HPDE6-E6E7 (cell line): Measurements from ENCODE around the gene KRT73.

ENCODE experiments used
- DNase-seq: peaks from one replicate; pipeline ENCODE4 v3.0.0; 2011; ENCODE audit warnings: missing footprints; ENCODE audit errors: extremely low spot score

Gene KRT73

GRCh38 chr12:52570511-52570910 lies 47.8 kb downstream of the KRT73 start:
- DNase-seq, result no peak

DNA sequence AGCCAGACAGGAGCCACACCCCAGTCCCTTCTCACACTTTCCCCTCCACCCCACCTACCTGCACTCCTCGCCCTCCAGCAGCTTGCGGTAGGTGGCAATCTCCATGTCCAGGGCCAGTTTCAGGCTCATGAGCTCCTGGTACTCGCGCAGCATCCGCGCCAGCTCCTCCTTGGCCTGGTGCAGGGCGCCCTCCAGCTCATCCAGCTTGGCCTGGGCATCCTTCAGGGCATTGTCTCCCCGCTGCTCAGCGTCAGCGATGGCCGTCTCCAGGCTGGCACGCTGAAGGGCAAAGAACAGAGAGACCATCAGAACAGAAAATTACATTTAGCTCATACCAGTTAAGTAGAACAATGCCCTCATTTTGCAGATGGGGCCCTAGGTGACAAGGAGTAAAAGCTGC lies 50.2 kb downstream of the KRT73 start:
- no peak for DNase-seq

- DNase-seq, result no peak
Measured at GRCh38 chr12:52566847-52567291, 51.5 kb downstream of the KRT73 start.

DNA sequence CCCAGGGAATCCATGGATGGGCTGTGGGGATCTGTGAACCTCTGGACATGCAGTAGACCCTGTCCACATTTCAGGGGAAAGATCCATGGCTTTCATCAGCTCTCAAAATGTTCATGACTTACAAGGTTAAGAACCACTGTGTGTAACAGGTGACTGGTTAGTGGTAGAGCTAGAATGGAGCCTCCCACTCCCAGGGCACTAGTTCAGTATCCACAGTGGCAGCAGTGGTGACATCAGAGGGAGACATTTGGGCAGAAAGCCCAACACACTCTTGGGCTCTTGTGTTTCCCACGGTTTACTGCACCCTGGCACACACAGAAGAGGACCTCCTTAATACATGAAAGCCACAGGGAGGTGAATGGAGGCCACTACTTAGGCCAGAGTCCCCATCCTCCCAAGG lies 53.8 kb downstream of the KRT73 start:
- DNase-seq, result no peak

GRCh38 chr12:52561880-52562449 lies 56.4 kb downstream of the KRT73 start:
- DNase-seq, result no peak

DNA sequence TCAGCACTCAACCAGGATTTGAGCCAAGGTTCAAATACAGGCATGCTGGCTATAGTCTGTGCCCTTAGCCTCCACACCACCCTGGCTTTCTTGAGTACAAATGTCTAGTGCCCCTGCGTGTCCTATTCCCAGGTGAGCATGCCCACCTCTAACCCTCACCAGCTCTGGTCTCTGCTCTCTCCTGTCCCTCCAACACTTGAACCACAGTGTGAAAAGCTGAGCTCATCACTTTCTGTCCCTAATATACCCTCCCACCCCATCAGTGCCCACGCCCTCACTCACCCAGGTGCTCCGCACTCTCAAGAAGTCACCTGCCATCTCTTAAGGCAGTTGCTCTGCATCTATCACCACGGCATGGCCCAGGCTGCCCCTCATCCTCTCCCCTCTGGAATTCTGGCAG lies 58.4 kb downstream of the KRT73 start:
- no peak for DNase-seq

DNA sequence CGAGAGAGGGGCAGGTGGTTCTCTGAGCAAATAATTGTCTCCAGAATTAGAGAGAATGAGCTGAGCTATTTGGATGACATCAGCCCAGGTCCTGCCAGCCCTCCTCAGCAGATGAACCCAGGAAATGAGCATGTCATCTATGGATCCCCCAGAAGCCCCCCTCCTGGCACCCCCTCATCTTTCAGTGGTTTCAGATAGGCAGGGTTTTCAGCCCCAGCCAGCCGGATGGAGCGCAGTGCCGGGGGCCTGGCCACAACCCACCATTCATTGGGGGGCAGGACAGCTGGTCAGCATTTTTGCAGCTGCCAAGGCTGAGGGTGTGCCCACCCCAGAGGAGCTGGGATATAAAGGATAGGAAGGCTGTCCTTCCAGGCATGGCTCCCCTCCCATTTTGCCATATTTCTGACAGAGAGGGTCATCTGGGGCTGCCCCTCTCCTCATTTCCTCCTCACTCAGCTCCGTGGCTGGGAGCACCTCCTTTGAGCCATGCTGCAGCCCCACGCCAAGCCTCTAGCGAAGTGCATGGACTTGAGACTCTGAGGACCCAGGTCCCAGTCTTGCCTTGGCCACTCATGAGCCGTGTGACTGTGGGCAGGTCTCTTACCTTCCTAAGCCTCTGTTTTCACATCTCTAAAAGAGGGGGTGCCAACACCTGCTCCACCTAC lies 59.4 kb downstream of the KRT73 start:
- DNase-seq, result no peak
